GM12878 (cell line): ENCODE data around the gene MYO15A. TPM values are rescaled to one million over a fixed set of nuclear protein-coding genes. Genes with fewer than 3 reads are reported as not detected.

ENCODE experiments used
- BACH1 ChIP-seq: fragments of 450-650 bp; IDR thresholded peaks from 2 replicates; pipeline ENCODE4 v1.6.1; 2017; ENCODE audit warnings: mild to moderate bottlenecking, borderline replicate concordance
- BCL11A ChIP-seq: IDR thresholded peaks from 2 replicates; pipeline ENCODE4 v1.6.1; 2011; ENCODE audit warnings: low read depth, low read length
- BCL3 ChIP-seq: IDR thresholded peaks from 2 replicates; pipeline ENCODE4 v1.6.1; 2011; ENCODE audit warnings: borderline replicate concordance, low read depth, mild to moderate bottlenecking, moderate library complexity, low read length; ENCODE audit not compliant: insufficient read depth, poor library complexity, severe bottlenecking
- BCLAF1 ChIP-seq: fragments of 450-650 bp; IDR thresholded peaks from 2 replicates; pipeline ENCODE4 v1.6.1; 2017; ENCODE audit warnings: antibody characterized with exemption, mild to moderate bottlenecking, moderate library complexity
- BMI1 ChIP-seq: fragments of 450-650 bp; IDR thresholded peaks from 2 replicates; pipeline ENCODE4 v1.6.1; 2016; ENCODE audit warnings: mild to moderate bottlenecking, moderate library complexity, borderline replicate concordance
- CHD1 ChIP-seq: IDR thresholded peaks from 2 replicates; pipeline ENCODE4 v1.6.1; 2012; ENCODE audit warnings: low read depth, low read length, improper control_type of control experiment
- CREM ChIP-seq: IDR thresholded peaks from 2 replicates; pipeline ENCODE4 v1.6.1; 2014; ENCODE audit warnings: antibody characterized with exemption, low read depth
- FOS ChIP-seq: IDR thresholded peaks from 3 replicates; pipeline ENCODE4 v1.6.1; 2011; ENCODE audit warnings: borderline replicate concordance; ENCODE audit not compliant: insufficient read length; ENCODE audit errors: extremely low read depth
- FOXK2 ChIP-seq: fragments of 450-650 bp; IDR thresholded peaks from 2 replicates; pipeline ENCODE4 v1.6.1; 2017; ENCODE audit warnings: mild to moderate bottlenecking, moderate library complexity
- FOXM1 ChIP-seq: IDR thresholded peaks from 2 replicates; pipeline ENCODE4 v1.6.1; 2012; ENCODE audit warnings: low read depth, mild to moderate bottlenecking, inconsistent platforms, low read length, moderate library complexity
- MLLT1 ChIP-seq: fragments of 450-650 bp; IDR thresholded peaks from 2 replicates; pipeline ENCODE4 v1.6.1; 2016; ENCODE audit warnings: mild to moderate bottlenecking
- MTA2 ChIP-seq: fragments of 450-650 bp; IDR thresholded peaks from 2 replicates; pipeline ENCODE4 v1.6.1; 2016; ENCODE audit warnings: low read depth, mild to moderate bottlenecking, moderate library complexity
- NFIC ChIP-seq: IDR thresholded peaks from 2 replicates; pipeline ENCODE4 v1.6.1; 2012; ENCODE audit warnings: low read depth, mild to moderate bottlenecking, inconsistent platforms, low read length, moderate library complexity
- NKRF ChIP-seq: fragments of 450-650 bp; conservative IDR thresholded peaks from 2 replicates; pipeline ENCODE4 v1.6.1; 2017; ENCODE audit warnings: mild to moderate bottlenecking, moderate library complexity
- RAD51 ChIP-seq: fragments of 450-650 bp; IDR thresholded peaks from 2 replicates; pipeline ENCODE4 v1.6.1; 2016; ENCODE audit warnings: moderate library complexity, mild to moderate bottlenecking, inconsistent platforms
- RUNX3 ChIP-seq: IDR thresholded peaks from 2 replicates; pipeline ENCODE4 v1.6.1; 2012; ENCODE audit warnings: low read length, inconsistent platforms
- SMARCA5 ChIP-seq: fragments of 450-650 bp; IDR thresholded peaks from 2 replicates; pipeline ENCODE4 v1.6.1; 2017; ENCODE audit warnings: mild to moderate bottlenecking
- SP1 ChIP-seq: IDR thresholded peaks from one replicate; pipeline ENCODE4 v1.6.1; 2011; ENCODE audit warnings: low read depth, low read length
- SRF ChIP-seq, 2 experiments: IDR thresholded peaks; 2 replicates each; pipeline ENCODE4 v1.6.1; 2011; ENCODE audit warnings: low read depth in 2 of 2, low read length in 2 of 2, mild to moderate bottlenecking in 1 of 2, moderate library complexity in 1 of 2
- SUPT20H ChIP-seq: IDR thresholded peaks from 2 replicates; pipeline ENCODE4 v1.6.1; 2011; ENCODE audit warnings: low read depth, mild to moderate bottlenecking, low read length, moderate library complexity, borderline replicate concordance; ENCODE audit not compliant: control insufficient read depth
- YBX1 ChIP-seq: fragments of 450-650 bp; IDR thresholded peaks from 2 replicates; pipeline ENCODE4 v1.6.1; 2016; ENCODE audit warnings: antibody characterized with exemption
- ZBED1 ChIP-seq: IDR thresholded peaks from 2 replicates; pipeline ENCODE4 v1.6.1; 2016; ENCODE audit warnings: borderline replicate concordance
- ZNF217 ChIP-seq: fragments of 450-650 bp; IDR thresholded peaks from 2 replicates; pipeline ENCODE4 v1.6.1; 2017; ENCODE audit warnings: antibody characterized with exemption, mild to moderate bottlenecking
- polyA plus RNA-seq, 11 experiments: library from polyadenylated mRNA; depleted of rRNA in 4 of 11; unstranded in 6 of 11; stranded (reverse) in 5 of 11; fragments of >200 nt; fragmentation: Nextera tagmentation in 4 of 11; fragmentation: Illumina TruSeq in 1 of 11; extraction: Ambion mirVana in 4 of 11; extraction: Trizol in 1 of 11; gene quantifications; 1 replicate in 1 of 11; 2 replicates in 10 of 11; pipeline versions ENCODE4 v1.2.1 to v1.2.3, GENCODE V29; 2011 to 2016; ENCODE audit warnings: inconsistent platforms in 2 of 11, missing spikeins in 2 of 11, low read depth in 1 of 11
- total RNA-seq, 4 experiments: library from RNA; depleted of rRNA in 3 of 4; stranded (reverse); fragments of >200 nt in 3 of 4; fragmentation: Illumina TruSeq in 1 of 4; extraction: Trizol in 1 of 4; gene quantifications; 2 replicates each; pipeline versions ENCODE4 v1.2.1 to v1.2.3, GENCODE V29; 2013 to 2021

The MYO15A gene
- total and polyA plus RNA-seq, 10 of the 15 experiments (the other 5 are each of a cell fraction or from before 2014, with no cell fraction given): 0.03 to 0.77 (median 0.21) TPM; not detected in 4

- TF ChIP-seq BCL3 (peak; percentile 42), ZBED1 (no peak), BCLAF1 (no peak), FOS (no peak), SMARCA5 (no peak), CREM (peak; percentile 45; the same call in 1 of the 2 replicates), RUNX3 (peak; percentile 65), MLLT1 (0 out of 2 replicates have a peak, but pooled peaks have one; percentile 16), YBX1 (no peak), FOXM1 (no peak), ZNF217 (no peak), CHD1 (no peak), RAD51 (no peak), NKRF (no peak), NFIC (no peak; the same call in 1 of the 2 replicates), BCL11A (peak; percentile 70), BACH1 (peak; percentile 53; the same call in 1 of the 2 replicates), SRF (IDR thresholded peaks at IDR 0.05; ENCODE audit: low read depth in 2 of 2, low read length in 2 of 2) (no peak), FOXK2 (no peak), MTA2 (peak; percentile 59), BMI1 (peak; percentile 61; the same call in 1 of the 2 replicates), SUPT20H (no peak), SP1 (peak; percentile 37)
Measured at GRCh38 chr17:18161207-18162145, 52.9 kb downstream of the MYO15A start (continued).
